Activated T-helper 17 cell treated with anti-CD3 and anti-CD28 coated beads, Interleukin-2, amount 50 U/mL, for 72 hours (primary cell): ENCODE data around the gene TAS2R14. TPM values are rescaled to one million over a fixed set of nuclear protein-coding genes. Genes with fewer than 3 reads are reported as not detected.

Experiments
- total RNA-seq, 2 donors: library from RNA; stranded (reverse); gene quantifications; one replicate each; pipeline ENCODE4 v1.2.3, GENCODE V29; 2022

Gene TAS2R14
- total RNA-seq, 2 donors from 2014 or later = 2.4 to 3.7 TPM

Other genes with a start within 250 kb of the TAS2R14 start
- gene YBX3, start 215.9 kb downstream of the TAS2R14 start, total RNA-seq = 10 to 100 TPM; 23.7 to 81.0 TPM
- gene TAS2R7, start 136.6 kb downstream of the TAS2R14 start, total RNA-seq = not detected
- gene TAS2R8, start 132.0 kb downstream of the TAS2R14 start, total RNA-seq = not detected
- gene TAS2R9, start 129.1 kb downstream of the TAS2R14 start, total RNA-seq = not detected
- under 1 TPM; 0.48 to 0.69 TPM for gene TAS2R10, start 112.9 kb downstream of the TAS2R14 start, total RNA-seq
- gene PRR4, start 89.8 kb downstream of the TAS2R14 start, total RNA-seq = 1 to 10 TPM; 2.4 to 3.6 TPM
- 10 to 100 TPM; 18.8 to 24.3 TPM for gene PRH1, start 55.0 kb downstream of the TAS2R14 start, total RNA-seq
- gene TAS2R13, start 29.7 kb downstream of the TAS2R14 start, total RNA-seq = 1 to 10 TPM; 1.2 to 2.1 TPM
- gene PRH2, start 10.0 kb downstream of the TAS2R14 start, total RNA-seq = not detected
- gene TAS2R50, start 47.6 kb upstream of the TAS2R14 start, total RNA-seq = 1 to 10 TPM in 1 of 2 donors, under 1 TPM in 1; 0.84 to 1.7 TPM
- 1 to 10 TPM; 1.9 to 4.4 TPM for gene TAS2R20, start 59.0 kb upstream of the TAS2R14 start, total RNA-seq
- 1 to 10 TPM; 3.9 to 6.5 TPM for gene TAS2R19, start 83.4 kb upstream of the TAS2R14 start, total RNA-seq
- 1 to 10 TPM; 2.1 to 8.0 TPM for gene TAS2R31, start 92.1 kb upstream of the TAS2R14 start, total RNA-seq
- 1 to 10 TPM; 1.8 to 3.1 TPM for gene TAS2R46, start 123.0 kb upstream of the TAS2R14 start, total RNA-seq
- 1 to 10 TPM; 1.9 TPM for gene TAS2R43, start 153.1 kb upstream of the TAS2R14 start, total RNA-seq
- 1 to 10 TPM; 4.0 to 6.0 TPM for gene TAS2R30, start 195.4 kb upstream of the TAS2R14 start, total RNA-seq
- 1 to 10 TPM; 8.2 to 9.7 TPM for gene SMIM10L1, start 231.9 kb upstream of the TAS2R14 start, total RNA-seq
- not detected for gene TAS2R42, start 247.7 kb upstream of the TAS2R14 start, total RNA-seq